Ishikawa (cell line): Measurements from ENCODE around the gene USP1.

Experiments used
- FOXM1 ChIP-seq: IDR thresholded peaks from 2 replicates; pipeline ENCODE4 v1.6.1; 2012; ENCODE audit warnings: low read depth, borderline replicate concordance
- RAD21 ChIP-seq: IDR thresholded peaks from 2 replicates; pipeline ENCODE4 v1.6.1; 2012; ENCODE audit warnings: low read depth
- TF ChIP-seq, protein P1 (sequence below): IDR thresholded peaks from 2 replicates; pipeline ENCODE4 v1.6.1; 2012

DNA sequence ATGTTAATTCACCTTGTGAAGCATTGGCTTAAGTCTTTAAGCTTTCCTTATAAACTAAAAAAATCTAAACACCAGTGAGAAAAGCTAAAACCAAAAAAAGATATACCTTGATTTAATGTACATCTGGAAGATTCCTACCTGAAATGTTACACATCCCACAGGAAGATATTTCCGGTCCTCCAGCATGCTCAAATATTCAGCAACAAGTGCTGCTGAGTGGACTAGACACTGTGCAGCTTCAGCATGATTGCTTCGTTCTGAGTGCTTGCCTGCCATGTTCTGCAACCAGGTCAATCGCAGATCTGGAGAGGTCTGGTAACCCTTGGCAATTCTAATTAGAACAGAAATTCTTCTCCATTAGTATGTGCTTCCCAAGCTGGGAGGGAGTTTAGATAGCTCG, 57.3 kb downstream of the USP1 start:
- TF ChIP-seq RAD21 (no peak), FOXM1 (no peak)
- TF ChIP-seq, protein P1, sequence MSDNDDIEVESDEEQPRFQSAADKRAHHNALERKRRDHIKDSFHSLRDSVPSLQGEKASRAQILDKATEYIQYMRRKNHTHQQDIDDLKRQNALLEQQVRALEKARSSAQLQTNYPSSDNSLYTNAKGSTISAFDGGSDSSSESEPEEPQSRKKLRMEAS: no peak
